NOMO-1 (cell line): ENCODE results near the gene ITGA11.
A peak's percentile ranks its signal among the peaks of the same experiment; 100 is the strongest.

ENCODE experiments used
- DNase-seq, 2 experiments: peaks; one replicate each; lab custom pipeline; 2025; ENCODE audit not compliant: unreplicated experiment in 2 of 2; lab: John Stamatoyannopoulos, UW

ITGA11 gene

DNA sequence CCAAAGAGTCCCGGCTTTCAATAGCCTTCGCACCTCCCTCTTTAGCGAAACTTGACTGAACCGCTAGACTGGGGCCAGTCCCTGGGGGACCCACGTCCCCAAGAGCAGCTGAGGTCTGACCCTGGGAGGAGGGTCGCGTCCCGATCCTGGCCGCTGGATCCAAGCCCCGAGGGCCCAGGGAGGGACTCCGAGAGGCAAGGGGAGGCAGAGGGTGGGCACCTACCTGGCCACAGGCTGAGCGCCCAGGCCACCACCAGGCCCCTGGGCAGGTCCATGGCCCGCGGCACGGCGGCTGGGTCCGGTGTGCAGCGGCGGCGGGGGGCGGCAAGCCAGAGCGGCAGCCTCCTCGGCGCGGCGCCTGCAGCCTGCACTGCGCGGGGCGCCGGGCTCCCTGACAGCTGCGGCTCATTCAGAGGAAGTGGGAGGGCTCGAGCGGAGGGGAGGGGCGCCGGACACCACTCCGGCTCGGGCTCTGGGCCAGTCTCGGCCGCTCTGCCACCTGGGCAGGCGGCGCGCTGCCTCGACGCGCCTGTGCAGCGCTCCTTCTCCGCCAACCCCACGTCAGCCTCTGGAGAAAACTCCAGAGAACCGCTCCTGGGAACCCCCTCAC is at the start of gene ITGA11:
ITGA11 (minus strand) TSS at position 372 of the 610 bp plus-strand sequence; CDS start at position 275, 97 bp downstream.
- peak; percentile 45 to 47 for DNase-seq

DNA sequence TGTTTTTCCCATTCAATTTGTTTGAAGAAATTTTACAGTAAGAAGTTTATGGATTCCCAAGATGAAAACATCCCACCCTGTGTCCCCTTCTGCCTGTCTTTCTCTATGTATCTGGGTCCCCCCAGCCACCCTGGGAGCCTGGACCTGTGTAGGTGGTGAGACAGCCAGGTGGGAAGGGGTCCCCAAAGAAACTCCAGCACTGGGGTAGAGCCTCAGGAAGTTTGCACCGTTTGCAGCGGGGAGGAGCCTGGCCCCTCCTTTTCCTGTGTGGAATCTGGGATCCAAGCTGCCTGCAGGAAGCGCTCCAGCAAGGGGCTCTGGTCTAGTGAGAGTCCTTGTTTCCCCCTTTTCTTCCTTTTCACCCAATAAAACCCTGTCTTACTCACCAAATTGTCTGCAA is 49.4 kb upstream of the ITGA11 start:
- no peak for DNase-seq

DNA sequence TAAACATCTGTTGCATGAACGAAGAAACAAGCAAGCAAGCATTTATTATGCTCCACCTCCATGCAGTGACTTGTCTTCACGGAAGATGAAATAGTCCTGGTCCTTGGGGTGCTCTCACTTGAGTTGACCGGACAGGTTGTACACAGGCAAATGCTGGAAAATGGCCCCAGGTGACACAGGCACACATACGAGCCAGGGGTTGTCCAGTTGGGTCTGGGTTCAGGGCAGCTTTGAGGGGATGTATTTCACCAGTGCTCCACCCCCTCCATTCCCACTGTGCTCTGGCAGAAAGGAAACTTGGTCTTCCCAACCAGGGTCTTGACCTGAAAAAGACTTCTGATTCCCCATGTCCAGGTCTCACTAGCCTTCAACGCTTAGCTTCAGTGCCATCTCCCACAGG is 48.3 kb upstream of the ITGA11 start:
- DNase-seq, result no peak

DNA sequence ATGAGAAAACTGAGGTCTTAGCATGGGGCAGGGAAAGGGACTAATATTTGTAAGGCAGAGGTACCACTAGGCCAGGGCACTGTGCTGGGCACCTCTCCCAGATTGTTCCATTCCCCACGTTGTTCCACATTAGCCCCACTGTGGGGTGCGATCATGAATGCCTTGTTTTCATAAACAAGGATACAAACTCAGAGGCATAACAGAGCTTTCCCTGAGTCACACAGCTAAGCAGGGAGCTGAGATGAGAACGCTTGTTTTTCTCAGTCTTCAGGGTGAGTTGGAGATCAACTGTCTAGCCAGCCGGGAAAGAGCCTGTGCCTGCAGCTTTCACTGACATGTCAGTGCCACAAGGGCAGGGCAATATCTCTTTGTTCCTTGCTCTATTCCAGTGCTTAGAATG is 47.9 kb upstream of the ITGA11 start:
- DNase-seq, result no peak

DNA sequence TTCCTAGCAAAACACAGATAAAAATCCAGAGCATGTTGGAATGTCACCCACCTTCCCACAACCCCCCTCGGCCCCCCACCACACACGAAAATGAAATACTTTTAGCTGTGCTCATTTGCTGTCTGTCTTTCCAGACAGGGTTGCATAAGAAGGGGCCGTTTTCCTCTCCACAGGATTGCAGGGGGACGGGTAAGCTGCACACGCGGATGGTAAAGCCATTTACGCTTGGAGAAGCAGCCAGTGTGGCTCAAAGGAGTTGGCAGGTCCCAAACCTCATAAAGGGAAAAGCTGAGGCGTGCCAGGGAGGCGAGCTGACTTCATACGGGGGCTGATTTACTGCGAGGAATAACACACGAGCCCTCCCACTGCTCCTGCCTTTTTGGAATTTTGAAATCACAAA is 47.4 kb upstream of the ITGA11 start:
- no peak for DNase-seq

DNA sequence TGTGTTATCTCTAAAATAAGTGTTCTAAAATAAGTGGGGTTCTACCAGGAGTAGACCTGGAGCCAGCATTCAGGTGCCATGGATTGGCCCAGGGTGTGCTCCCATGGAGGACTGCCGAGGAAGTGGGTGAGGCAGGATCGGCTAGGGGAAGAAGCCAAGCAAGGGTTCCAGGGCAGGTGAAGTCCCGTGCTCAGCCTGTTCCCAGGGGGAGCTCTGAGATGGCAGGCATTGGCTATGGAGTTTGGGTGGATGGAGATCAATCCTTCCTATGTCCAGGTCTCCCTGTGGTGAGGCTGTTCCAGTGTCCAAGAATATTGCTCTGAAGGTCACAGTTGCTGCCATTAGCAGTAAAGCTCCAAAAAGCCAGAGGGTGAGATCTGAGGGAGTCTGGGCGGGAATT is 46.9 kb upstream of the ITGA11 start:
- DNase-seq, result no peak

DNA sequence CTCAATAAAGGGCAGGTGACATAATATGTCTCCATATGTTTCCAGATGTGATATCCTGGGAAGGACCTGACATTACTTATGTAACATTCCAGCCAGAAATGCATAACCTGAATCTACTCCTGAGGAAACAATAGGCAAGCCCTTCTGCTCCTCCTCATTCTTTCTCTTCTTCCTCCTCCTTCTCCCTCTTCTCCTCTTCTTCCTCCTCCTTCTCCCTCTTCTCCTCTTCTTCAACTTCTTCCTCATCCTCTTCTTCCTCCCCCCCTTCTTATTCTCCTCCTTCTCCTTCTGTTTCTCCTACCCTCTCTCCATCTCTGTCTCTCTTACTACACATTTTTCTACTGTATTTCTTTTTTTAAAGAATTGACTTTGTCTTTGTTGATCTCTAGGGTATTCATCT is 43.5 kb upstream of the ITGA11 start:
- DNase-seq, result no peak

- no peak for DNase-seq
Observed at GRCh38 chr15:68471541-68471940, 39.6 kb upstream of the ITGA11 start.

GRCh38 chr15:68470976-68471375 is 39.0 kb upstream of the ITGA11 start:
- DNase-seq, result no peak

DNA sequence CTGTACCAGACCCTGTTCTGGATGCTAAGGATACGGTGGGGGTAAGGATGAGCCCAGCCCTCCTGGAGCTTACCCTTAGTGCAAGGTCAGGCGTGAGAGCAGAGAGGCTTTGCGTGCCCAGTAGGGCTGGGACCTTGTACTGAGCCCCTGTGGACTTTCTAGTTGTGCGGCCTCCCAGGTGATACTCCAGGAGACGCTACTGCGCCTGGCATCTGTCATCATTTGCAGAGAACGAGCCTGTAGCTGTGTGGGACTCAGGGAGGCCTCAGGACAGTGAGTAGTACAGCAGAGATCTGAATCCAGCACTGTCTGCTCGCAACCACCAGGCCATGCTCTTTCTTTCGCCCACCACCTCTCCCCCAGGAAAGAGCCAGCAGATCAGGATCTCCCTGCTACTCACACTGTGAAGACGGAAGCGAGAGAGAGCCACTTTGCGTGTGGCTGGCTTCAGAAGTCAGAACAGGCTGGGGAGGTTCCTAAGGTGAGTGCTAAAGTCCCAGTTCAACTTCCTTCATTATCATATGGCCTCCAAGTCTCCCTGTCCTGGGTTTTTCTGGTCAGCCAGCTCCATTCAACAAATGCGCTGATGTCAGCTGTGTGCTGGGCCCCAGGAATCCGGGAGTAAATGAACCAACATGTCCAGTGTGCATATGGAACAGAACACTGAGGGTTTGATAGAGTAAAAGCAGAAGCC is 38.2 kb upstream of the ITGA11 start:
- DNase-seq, result no peak

DNA sequence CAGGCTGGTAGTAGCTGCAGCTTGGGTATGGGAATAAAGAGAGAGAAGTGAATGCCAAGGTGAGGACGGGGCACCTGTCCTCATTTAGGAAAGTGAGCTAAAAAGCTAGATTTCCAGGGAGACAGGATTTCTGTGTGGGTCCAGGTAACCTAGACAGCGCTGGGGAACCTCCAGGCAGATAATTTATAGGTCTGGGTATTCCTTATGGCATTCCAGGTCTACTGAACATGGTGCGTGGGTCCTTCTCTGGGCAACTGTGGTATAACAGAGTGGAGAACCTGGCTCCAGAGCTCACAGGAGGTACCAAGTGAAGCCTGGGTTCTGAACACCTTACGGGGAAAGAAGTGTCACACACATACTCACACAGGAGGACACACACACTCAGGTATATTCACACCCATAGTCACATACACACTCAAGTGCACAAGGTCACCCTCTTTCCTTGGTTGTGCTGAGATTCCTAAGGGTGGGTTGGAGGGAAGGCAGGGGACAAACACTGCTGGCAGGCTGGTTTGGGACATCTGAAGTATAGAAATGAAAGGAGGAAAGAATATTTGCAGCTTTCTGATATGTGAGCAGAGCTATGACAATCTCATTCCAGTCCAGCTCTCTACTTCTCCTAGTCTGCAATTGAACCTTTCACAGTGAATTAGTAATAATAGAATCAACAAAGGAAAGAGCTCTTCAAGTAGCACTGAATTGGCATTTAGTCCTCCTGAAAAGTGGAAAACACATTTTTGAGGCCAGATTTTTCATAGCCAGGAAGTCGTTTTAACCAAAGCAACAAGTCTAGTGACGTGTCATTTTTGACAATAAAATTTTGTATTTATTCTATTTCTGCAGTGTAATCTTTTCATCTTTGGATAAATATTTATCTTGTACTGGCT is 37.4 kb upstream of the ITGA11 start:
- no peak for DNase-seq

GRCh38 chr15:68466876-68467275 is 34.9 kb upstream of the ITGA11 start:
- no peak for DNase-seq

- no peak for DNase-seq
Observed at GRCh38 chr15:68465861-68466560, 34.0 kb upstream of the ITGA11 start.

DNA sequence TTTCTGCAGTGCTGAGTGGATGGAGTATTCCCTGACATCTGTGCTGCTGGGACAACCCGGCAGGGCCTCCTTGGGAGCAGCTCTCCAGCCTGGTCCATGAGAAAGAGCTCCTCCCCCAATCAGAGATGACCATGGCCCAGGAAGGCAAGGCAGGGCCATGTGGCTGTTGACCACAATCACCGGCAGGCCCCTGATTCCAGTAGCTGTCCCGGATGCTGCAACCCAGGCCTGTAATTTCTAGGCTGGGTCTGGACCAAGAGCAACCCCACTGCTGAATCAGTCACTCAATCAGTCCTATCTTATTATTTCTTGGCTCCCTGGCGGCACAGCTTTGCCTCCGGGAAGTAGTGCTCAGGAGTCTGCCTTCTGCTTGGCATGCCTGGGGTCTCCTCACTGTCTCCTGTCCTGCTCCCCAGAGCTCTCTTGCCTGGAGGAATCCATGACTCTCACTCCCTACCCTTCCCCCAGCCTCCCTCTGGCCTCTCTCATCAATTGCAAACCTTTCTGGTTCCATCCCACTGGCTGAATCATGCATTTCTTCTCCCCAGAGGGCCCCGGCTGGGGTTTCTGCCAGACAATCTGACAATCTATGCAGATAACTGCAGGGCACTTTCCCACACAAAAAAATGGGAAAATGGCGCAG is 32.6 kb upstream of the ITGA11 start:
- DNase-seq, result no peak

- DNase-seq, result no peak
Observed at GRCh38 chr15:68463996-68464395, 32.0 kb upstream of the ITGA11 start.

- no peak for DNase-seq
Observed at GRCh38 chr15:68463444-68463843, 31.5 kb upstream of the ITGA11 start.

GRCh38 chr15:68460166-68460565 is 28.2 kb upstream of the ITGA11 start:
- DNase-seq, result no peak

- no peak for DNase-seq
Observed at GRCh38 chr15:68450192-68450591, 18.2 kb upstream of the ITGA11 start.

DNA sequence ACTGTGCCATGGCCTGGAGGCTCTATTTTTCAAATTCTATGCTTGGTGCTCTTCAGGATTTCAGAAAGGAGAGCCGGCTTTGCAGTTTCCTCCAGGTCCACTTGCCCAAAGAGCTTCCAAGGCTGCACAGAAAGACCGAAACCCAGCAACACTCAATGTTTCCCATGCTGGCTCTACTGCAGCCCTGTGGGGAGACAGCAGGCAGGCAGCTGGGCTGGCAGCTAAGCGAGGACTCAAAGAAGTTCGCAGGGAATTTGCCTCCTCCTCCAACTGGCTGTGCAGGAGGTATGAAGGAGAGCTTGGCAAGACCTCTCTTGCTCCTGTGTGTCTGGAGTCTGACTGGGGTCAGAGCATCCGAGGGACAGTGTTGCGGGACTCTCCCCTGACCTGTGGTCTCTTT is 17.4 kb upstream of the ITGA11 start:
- DNase-seq, result no peak

DNA sequence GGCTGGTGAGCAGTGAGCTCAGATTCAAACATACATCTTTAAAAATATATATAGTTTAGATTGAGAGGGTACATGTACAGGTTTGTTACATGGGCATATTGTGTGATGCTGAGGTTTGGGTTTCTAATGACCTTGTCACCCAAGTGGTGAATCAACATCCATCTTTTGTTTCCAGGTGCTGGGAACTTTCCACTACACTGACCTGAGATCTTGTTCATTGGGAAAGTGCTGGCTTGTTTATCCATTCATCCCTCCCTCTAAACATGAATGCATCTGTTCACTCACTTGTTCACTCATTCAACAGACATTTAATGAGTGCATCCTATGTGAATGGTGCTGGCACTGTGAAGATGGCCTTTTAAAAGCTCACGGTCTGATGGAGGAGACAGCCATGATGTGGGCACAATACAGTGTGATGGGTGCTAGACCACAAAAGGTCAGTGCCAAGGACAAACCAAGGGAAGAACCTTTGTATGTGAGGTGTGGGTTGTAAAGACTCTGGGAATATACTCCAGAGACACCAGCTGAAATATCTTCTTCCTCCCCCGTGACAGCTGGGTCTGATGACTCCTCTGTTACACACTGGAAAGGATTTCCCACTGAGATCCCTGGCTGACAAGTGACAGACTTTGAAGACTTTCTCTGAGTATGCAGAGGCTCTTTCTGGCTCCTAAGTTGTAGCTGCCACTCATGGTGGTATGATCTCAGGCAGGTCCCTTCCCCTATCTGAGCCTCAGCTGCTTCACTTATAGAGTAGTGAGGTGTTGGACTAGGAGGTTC is 16.2 kb upstream of the ITGA11 start:
- DNase-seq, result no peak
